GM18520 (cell line): ENCODE measurements around the gene ADAT1.

Source experiments
- ATAC-seq: cut with Tn5 transposase; IDR thresholded peaks from one replicate; pipeline ENCODE4 v1.9.1; 2021; ENCODE audit not compliant: unreplicated experiment

ADAT1 gene

DNA sequence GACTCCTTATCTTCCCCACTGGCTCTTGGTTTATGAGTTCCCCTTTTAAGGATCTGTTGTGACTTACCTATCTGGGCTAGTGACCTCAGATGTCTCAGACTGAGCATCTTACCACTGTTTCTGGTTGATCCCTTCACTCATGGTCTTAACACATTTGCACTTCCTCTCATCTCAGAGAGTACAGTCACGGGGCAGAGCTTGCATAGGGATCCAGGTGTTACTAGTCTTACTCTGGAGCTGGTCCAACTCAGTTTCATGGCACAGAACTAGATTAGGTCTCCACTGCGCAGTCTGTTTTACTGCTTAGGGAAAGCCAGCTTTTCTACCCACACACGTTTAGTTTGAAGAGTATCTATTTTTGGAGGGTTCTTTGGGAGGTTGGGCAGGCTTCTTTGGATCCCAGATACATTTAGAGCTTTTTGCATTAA is 46.7 kb downstream of the ADAT1 start:
- no peak for ATAC-seq

- ATAC-seq: no peak
Observed at GRCh38 chr16:75575958-75576357, 47.1 kb downstream of the ADAT1 start.

GRCh38 chr16:75573955-75574354 is 49.1 kb downstream of the ADAT1 start:
- no peak for ATAC-seq

- no peak for ATAC-seq
Observed at GRCh38 chr16:75572864-75573542, 50.1 kb downstream of the ADAT1 start.

- no peak for ATAC-seq
Observed at GRCh38 chr16:75570396-75571065, 52.5 kb downstream of the ADAT1 start.

DNA sequence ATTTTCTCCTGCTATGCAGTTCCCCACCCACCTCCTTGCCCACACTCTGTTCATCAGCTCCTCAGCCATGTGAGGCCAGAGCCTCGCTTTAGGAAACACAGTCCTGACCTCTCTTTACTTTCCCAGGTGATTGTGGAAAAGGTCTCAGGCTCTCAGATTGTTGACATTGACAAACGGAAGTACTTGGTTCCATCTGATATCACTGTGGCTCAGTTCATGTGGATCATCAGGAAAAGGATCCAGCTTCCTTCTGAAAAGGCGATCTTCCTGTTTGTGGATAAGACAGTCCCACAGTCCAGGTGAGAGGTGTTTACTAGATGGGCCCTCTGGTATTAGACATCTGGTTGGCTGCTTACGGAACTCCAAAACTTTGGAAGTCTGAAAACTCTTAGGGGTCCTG is 55.2 kb downstream of the ADAT1 start:
- ATAC-seq: no peak

DNA sequence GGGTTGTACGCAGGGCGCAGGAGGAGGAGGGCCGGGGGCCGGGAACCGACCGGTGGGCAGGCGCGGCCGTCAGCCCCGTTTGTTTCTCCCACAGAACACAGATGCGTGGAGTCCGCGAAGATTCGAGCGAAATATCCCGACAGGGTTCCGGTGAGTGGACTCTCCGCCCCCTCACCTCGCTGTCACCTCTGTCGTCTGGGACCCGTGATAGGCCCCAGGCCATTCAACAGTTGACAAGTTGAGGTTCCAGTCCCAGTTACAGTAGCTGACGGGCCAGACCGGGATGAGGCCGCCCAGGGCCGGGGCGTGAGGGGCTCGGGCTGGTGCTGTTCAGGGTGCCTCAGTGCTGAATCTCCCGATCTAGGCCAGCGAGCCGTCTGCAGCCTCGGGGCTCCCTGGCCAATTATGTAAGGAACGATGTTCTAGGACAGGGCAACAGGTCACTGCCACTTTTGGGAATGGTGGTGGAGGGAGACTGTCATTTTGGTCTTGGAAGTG is 56.3 kb downstream of the ADAT1 start:
- ATAC-seq: no peak

DNA sequence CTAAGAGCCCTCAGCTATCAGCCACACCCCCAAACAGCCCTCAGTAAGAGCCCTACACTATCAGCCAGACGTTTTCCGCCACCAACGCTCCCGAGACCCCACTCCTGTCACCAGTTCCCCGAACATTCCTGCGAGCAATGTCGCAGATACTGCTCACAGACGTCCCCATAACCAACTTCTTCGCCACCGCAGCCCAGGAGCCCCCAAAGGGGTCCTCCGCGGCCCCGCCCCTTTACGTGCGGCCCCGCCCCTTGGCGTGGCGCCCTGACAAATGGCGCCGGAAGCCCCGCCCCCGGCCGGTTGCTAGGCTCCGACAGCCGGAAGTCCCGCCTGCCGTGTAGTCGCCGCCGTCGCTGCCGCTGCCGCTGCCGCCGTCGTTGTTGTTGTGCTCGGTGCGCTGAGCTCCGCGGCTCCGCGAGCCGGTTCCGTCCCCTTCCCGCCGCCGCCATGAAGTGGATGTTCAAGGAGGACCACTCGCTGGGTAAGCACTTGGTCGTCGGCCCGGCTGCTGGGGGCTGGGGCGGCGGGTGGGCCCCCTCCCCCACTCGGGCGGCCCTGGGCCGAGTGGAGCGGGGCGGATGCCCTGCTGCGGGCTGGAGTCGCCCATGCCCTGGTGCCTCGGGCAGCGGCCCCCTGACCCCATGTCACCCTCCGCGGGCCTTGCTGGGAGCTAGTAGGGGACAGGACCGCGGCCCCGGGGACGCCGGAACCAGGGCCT is 56.9 kb downstream of the ADAT1 start, which contains the start of gene GABARAPL2:
TSS of gene GABARAPL2 (plus strand) at position 340 of the 718 bp plus-strand sequence. CDS start at position 448, 108 bp downstream.
- ATAC-seq: peak; percentile 35

GRCh38 chr16:75565640-75566039 is 57.4 kb downstream of the ADAT1 start:
- ATAC-seq: no peak

GRCh38 chr16:75559564-75560372 is 63.3 kb downstream of the ADAT1 start:
- ATAC-seq: no peak

DNA sequence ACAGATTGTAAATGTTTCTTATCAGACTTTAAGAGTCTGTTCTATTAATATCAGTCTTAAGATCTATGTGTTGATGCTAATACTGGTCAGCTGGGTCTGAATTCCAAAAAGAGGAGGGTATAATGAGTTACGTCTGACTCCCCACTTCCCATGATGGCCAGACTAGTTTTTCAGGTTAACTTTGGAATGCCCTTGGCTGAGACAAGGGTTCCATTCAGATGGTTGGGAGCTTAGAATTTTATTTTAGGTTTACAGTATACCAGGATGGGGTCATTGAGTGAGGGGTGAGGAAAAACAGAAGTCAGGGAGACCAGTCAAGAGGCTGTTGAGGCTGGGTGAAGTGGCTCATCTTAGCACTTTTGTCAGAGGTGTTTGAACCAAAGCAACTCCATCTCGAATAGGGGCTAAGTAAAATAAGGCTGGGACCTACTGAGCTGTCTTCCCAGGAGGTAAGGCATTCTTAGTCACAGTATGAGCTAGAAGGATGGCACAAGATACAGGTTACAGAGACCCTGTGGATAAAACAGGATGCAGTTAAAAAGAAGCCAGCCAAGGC is 64.2 kb downstream of the ADAT1 start:
- no peak for ATAC-seq

DNA sequence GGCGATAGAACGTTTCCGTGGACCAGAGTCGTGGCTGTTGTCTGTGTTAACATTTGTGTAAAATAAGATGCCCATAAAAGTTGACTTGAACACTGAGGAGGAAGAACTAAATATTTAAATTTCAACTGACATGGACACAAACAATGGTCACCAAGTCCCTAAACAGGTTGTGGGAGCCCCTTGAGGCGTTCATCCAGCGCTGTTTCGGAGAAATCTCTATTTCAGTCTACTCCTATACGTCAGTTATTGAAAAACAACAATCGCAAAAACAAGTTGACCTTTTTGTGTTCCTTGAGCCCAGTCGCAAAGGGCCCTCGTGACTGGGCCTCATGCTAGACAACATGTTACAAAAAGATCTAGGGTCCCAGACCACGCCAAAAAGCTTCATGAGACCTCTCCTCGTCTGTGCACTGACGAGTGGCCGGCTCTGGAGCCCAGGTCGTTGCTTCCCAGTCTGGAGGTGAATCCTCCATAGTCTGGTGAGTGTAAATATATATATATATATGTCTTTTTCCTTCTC is 66.6 kb downstream of the ADAT1 start:
- ATAC-seq: no peak

- peak; percentile 97 for ATAC-seq
Observed at GRCh38 chr16:75555707-75556430, 67.2 kb downstream of the ADAT1 start, which contains the start of gene TMEM231. Gene TMEM231, minus strand, starts transcription at chr16:75556252. Its CDS starts 43 bp downstream, at chr16:75556209.

DNA sequence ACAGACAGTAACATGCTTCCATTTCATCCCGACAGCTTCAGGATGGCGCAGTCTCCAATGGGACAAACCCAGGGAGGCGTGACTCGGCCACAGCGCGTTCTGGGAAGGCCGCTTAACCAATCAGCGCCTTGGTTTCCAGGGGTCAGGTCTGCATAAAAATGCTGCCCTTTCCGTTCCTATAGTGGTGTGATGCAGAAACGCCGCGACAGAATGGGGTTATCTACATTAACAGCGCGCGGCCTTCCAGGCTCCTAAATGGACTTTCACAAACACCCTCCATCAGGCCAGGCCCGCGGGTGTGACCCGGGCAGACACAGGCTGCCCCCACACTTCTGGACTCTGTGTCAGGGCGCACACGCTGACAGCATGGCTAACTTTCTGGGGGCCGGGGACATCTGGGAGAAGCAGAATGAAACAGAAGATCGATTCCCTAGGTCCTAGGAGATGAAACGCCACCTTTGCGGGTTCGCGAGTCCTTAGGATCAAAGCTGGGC is 67.8 kb downstream of the ADAT1 start:
- no peak for ATAC-seq

GRCh38 chr16:75552951-75553350 is 70.1 kb downstream of the ADAT1 start:
- no peak for ATAC-seq

- ATAC-seq: peak; percentile 52
Observed at GRCh38 chr16:75550211-75550662, 72.8 kb downstream of the ADAT1 start.
